CD14-positive monocyte (primary cell): ENCODE results near the gene DGKE. TPM values are rescaled to one million over a fixed set of nuclear protein-coding genes. Genes with fewer than 3 reads are reported as not detected.

Experiments
- DNase-seq, 3 donors: peaks; one replicate each; pipeline ENCODE4 v3.0.0-alpha.2; 2011 to 2022
- H2AFZ ChIP-seq: 2 replicates; pipeline ENCODE4 v1.6.0; 2012; ENCODE audit warnings: mild to moderate bottlenecking, low read depth, low read length, inconsistent platforms; ENCODE audit not compliant: insufficient read depth, poor library complexity, severe bottlenecking
- H3K27ac ChIP-seq, 2 donors: 1 replicate in 1 of 2; 2 replicates in 1 of 2; pipeline ENCODE4 v1.5.1; 2012 to 2013; ENCODE audit warnings: low read length in 2 of 2, control low read depth in 1 of 2, inconsistent platforms in 1 of 2, low read depth in 1 of 2, mild to moderate bottlenecking in 1 of 2
- H3K27me3 ChIP-seq, 2 donors: one replicate each; pipeline versions ENCODE4 v1.6.0 to v1.6.1; 2011 to 2013; ENCODE audit warnings: low read length in 2 of 2; ENCODE audit not compliant: control insufficient read depth in 2 of 2, insufficient read depth in 2 of 2
- H3K36me3 ChIP-seq, 2 donors: replicated peaks in 1 of 2; 1 replicate in 1 of 2; 2 replicates in 1 of 2; pipeline versions ENCODE4 v1.5.1 to v1.6.1; 2012 to 2013; ENCODE audit warnings: low read length in 2 of 2, control low read depth in 1 of 2, inconsistent platforms in 1 of 2, mild to moderate bottlenecking in 1 of 2; ENCODE audit not compliant: insufficient read depth in 2 of 2, control insufficient read depth in 1 of 2
- H3K4me1 ChIP-seq, 2 donors: 1 replicate in 1 of 2; 2 replicates in 1 of 2; pipeline versions ENCODE4 v1.5.1 to v1.6.1; 2012 to 2013; ENCODE audit warnings: low read length in 2 of 2, control low read depth in 1 of 2, inconsistent platforms in 1 of 2, mild to moderate bottlenecking in 1 of 2, moderate library complexity in 1 of 2; ENCODE audit not compliant: insufficient read depth in 2 of 2, control insufficient read depth in 1 of 2
- H3K4me2 ChIP-seq: replicated peaks from 2 replicates; pipeline ENCODE3; 2012; ENCODE audit warnings: low read length, moderate library complexity, mild to moderate bottlenecking; ENCODE audit not compliant: poor library complexity, severe bottlenecking; ENCODE audit errors: extremely low read depth
- H3K4me3 ChIP-seq, 3 experiments: fragments of 200-600 bp in 1 of 3; sonication (generic) in 1 of 3; replicated peaks in 1 of 3; 1 replicate in 2 of 3; 2 replicates in 1 of 3; pipeline ENCODE4 v1.5.1; 2011 to 2013; ENCODE audit warnings: low read length in 3 of 3, mild to moderate bottlenecking in 3 of 3, control low read depth in 2 of 3, low read depth in 2 of 3, inconsistent platforms in 1 of 3, moderate library complexity in 1 of 3
- H3K79me2 ChIP-seq: 2 replicates; pipeline ENCODE4 v1.6.0; 2012; ENCODE audit warnings: mild to moderate bottlenecking, control low read depth, inconsistent platforms, low read length, moderate library complexity; ENCODE audit not compliant: insufficient read depth
- H3K9ac ChIP-seq: 2 replicates; pipeline ENCODE4 v1.6.0; 2017; ENCODE audit warnings: low read length, mild to moderate bottlenecking; ENCODE audit not compliant: insufficient read depth, poor library complexity, severe bottlenecking
- H3K9me3 ChIP-seq, 2 donors: replicated peaks in 1 of 2; 1 replicate in 1 of 2; 2 replicates in 1 of 2; pipeline versions ENCODE4 v1.5.1 to v1.6.1; 2012 to 2013; ENCODE audit warnings: low read length in 2 of 2, control low read depth in 1 of 2; ENCODE audit not compliant: control insufficient read depth in 1 of 2, insufficient read depth in 1 of 2
- H4K20me1 ChIP-seq: 2 replicates; pipeline ENCODE4 v1.6.0; 2012; ENCODE audit warnings: mild to moderate bottlenecking, low read length, control low read depth, moderate library complexity; ENCODE audit not compliant: insufficient read depth
- H3K27ac Mint-ChIP-seq, 7 donors: one replicate each; pipeline ENCODE4 v1.8.0; 2020; ENCODE audit warnings: mild to moderate bottlenecking in 7 of 7, mixed read lengths in 7 of 7, moderate library complexity in 6 of 7, inconsistent platforms in 2 of 7
- H3K27me3 Mint-ChIP-seq, 3 donors: one replicate each; pipeline ENCODE4 v1.8.0; 2021 to 2022; ENCODE audit warnings: low read depth in 3 of 3, mild to moderate bottlenecking in 3 of 3, mixed read lengths in 3 of 3, moderate library complexity in 3 of 3, inconsistent platforms in 1 of 3
- H3K36me3 Mint-ChIP-seq, 2 donors: one replicate each; pipeline ENCODE4 v1.8.0; 2020; ENCODE audit warnings: mixed read lengths in 2 of 2, inconsistent platforms in 1 of 2, mild to moderate bottlenecking in 1 of 2
- H3K4me1 Mint-ChIP-seq: one replicate; pipeline ENCODE4 v1.8.0; 2020; ENCODE audit warnings: mild to moderate bottlenecking, mixed read lengths
- H3K4me3 Mint-ChIP-seq, 2 donors: one replicate each; pipeline ENCODE4 v1.8.0; 2020; ENCODE audit warnings: mild to moderate bottlenecking in 2 of 2, mixed read lengths in 2 of 2, moderate library complexity in 1 of 2
- H3K9me3 Mint-ChIP-seq, 7 donors: one replicate each; pipeline ENCODE4 v1.8.0; 2020 to 2022; ENCODE audit warnings: mixed read lengths in 7 of 7, mild to moderate bottlenecking in 6 of 7, moderate library complexity in 6 of 7, inconsistent platforms in 2 of 7
- WGBS: methylation state at CpG from one replicate; pipeline ENCODE4 v1.1.5; 2013; ENCODE audit warnings: missing lambda C conversion rate; ENCODE audit not compliant: insufficient coverage; 5-methylcytosine and 5-hydroxymethylcytosine counted together
- intact Hi-C, 2 donors: fragments of 100-400 bp; cut with micrococcal nuclease; formaldehyde crosslinking; loops; one replicate each; pipeline versions ENCODE4 v1.15.0 to v1.15.1; 2023
- polyA plus RNA-seq, 3 donors: library from polyadenylated mRNA; depleted of rRNA in 1 of 3; unstranded in 2 of 3; stranded (reverse) in 1 of 3; fragments of 300-500 nt in 2 of 3; fragments of >200 nt in 1 of 3; fragmentation: Illumina TruSeq in 2 of 3; gene quantifications; 1 replicate in 2 of 3; 2 replicates in 1 of 3; pipeline ENCODE4 v1.2.3, GENCODE V29; 2012 to 2021
- TF ChIP-seq, protein P1 (sequence below): fragments of 200-600 bp; IDR thresholded peaks from one replicate; pipeline ENCODE4 v1.8.0; 2022; ENCODE audit warnings: antibody characterized with exemption, mild to moderate bottlenecking

The DGKE gene
- polyA plus RNA-seq, 3 donors = 1.1 to 3.0 (median 1.5) TPM

DNA sequence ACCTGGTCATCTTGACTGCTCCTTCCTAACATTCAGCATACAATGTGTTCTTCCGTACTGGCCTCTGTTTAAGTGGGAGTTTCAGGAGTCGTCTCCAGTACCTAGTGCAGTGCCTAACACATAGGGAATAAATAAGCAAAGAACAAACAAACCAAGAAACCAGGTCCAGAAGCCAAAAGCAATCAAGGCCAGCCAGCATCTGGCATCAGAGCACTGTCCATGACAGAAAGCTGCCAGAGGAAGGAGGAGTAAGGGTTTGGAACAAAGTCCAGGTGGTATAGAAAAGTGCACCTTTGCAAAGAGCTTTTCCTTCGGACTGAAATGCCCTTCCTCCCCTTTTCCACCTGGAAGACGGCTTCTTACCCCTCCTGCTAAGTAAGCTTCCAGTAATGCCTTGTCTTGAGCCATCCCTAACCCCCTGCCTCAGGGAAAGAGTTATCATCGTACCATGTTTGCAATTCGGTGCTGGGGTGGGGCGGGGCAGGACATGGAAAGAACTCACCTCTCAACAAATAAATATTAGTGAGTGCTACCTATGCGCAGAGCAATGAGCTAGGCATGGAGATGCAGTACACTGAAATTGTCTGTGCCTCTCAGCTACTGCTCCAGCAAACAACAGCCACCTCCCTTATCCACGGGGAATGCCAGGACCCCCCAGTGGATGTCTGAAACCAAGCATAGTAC, 47.8 kb upstream of the DGKE start:
- no peak overlapping the region for H3K9ac ChIP-seq
- Mint-ChIP-seq H3K27ac (peak overlapping the region; percentile 85 to 94 (median 91)), H3K9me3 (peaks cover 0 to 1% (median 0%) of the 10 kb centered on the region in 7 donors), H3K27me3 (peaks cover 5 to 10% (median 9%) of the 10 kb centered on the region in 3 donors), H3K36me3 (peaks cover 0 to 2% of the 10 kb centered on the region in 2 donors), H3K4me1 (peaks cover 28% of the 10 kb centered on the region), H3K4me3 (peak overlapping the region in 1 of 2 donors; percentile 65)
- no peaks in the 10 kb centered on the region for H3K79me2 ChIP-seq
- no peak overlapping the region for H2AFZ ChIP-seq
- H3K27ac ChIP-seq = peak overlapping the region in 1 of 2 donors; percentile 52
- no peak for DNase-seq
- peaks cover 0 to 5% of the 10 kb centered on the region in 2 donors for H3K27me3 ChIP-seq
- H3K4me1 ChIP-seq = peaks cover 19 to 24% of the 10 kb centered on the region in 2 donors
- H3K9me3 ChIP-seq = no peaks in the 10 kb centered on the region
- H4K20me1 ChIP-seq = no peaks in the 10 kb centered on the region
- intact Hi-C loops = no loop called here
- 85% methylated on average over 3 of the region's 9 CpGs for WGBS
- H3K36me3 ChIP-seq = no peaks in the 10 kb centered on the region
- H3K4me3 ChIP-seq = no peak overlapping the region
- peak overlapping the region; percentile 44 for H3K4me2 ChIP-seq
- TF ChIP-seq, protein P1, sequence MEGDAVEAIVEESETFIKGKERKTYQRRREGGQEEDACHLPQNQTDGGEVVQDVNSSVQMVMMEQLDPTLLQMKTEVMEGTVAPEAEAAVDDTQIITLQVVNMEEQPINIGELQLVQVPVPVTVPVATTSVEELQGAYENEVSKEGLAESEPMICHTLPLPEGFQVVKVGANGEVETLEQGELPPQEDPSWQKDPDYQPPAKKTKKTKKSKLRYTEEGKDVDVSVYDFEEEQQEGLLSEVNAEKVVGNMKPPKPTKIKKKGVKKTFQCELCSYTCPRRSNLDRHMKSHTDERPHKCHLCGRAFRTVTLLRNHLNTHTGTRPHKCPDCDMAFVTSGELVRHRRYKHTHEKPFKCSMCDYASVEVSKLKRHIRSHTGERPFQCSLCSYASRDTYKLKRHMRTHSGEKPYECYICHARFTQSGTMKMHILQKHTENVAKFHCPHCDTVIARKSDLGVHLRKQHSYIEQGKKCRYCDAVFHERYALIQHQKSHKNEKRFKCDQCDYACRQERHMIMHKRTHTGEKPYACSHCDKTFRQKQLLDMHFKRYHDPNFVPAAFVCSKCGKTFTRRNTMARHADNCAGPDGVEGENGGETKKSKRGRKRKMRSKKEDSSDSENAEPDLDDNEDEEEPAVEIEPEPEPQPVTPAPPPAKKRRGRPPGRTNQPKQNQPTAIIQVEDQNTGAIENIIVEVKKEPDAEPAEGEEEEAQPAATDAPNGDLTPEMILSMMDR = no peak

DNA sequence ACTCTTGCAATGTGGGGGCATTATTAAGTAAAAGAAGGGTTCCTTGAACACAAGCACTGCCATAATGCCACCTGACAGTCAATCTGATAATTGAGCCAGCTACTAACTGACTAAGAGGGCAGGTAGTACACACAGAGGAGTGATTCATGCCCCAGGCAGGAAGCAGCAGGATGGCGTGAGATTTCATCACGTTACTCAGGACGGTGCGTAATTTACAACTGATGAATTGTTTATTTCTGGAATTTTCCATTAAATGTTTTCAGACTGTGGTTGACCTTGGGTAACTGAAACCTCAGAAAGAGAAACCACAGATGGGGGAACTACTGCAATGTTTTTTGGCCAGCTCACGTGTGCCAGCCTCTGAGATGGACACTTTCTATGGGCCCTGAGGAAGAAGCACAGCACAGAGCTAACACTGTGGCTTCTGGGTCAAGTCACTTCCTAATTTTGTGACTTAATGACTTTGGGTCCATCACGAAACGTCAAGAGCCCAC, 46.9 kb upstream of the DGKE start:
- peak overlapping the region; percentile 44 for H3K4me2 ChIP-seq
- Mint-ChIP-seq H3K36me3 (no peaks in the 10 kb centered on the region), H3K27me3 (peaks cover 2 to 7% (median 7%) of the 10 kb centered on the region in 3 donors), H3K4me1 (peaks cover 28% of the 10 kb centered on the region), H3K9me3 (peaks cover 0 to 1% (median 0%) of the 10 kb centered on the region in 7 donors), H3K4me3 (peak overlapping the region in 1 of 2 donors; percentile 65), H3K27ac (peak overlapping the region; percentile 85 to 94 (median 91))
- peaks cover 19 to 24% of the 10 kb centered on the region in 2 donors for H3K4me1 ChIP-seq
- H3K4me3 ChIP-seq = no peak overlapping the region
- H4K20me1 ChIP-seq = no peaks in the 10 kb centered on the region
- H3K9me3 ChIP-seq = no peaks in the 10 kb centered on the region
- no peak overlapping the region for H2AFZ ChIP-seq
- H3K27ac ChIP-seq = peak overlapping the region; percentile 8 to 58
- TF ChIP-seq, protein P1 = no peak
- DNase-seq = peak; percentile 93 to 98 (median 98)
- H3K9ac ChIP-seq = no peak overlapping the region
- intact Hi-C loops = no loop called here
- no peaks in the 10 kb centered on the region for H3K79me2 ChIP-seq
- 0% methylated on average over 5 of the region's 7 CpGs for WGBS
- no peaks in the 10 kb centered on the region for H3K36me3 ChIP-seq
- no peaks in the 10 kb centered on the region for H3K27me3 ChIP-seq
